Activated CD8-positive, alpha-beta memory T cell treated with anti-CD3 and anti-CD28 coated beads for 1 hour (primary cell): ENCODE results near the gene CRMP1.

ENCODE experiments used
- DNase-seq, 2 donors: peaks; one replicate each; pipeline ENCODE4 v3.0.0-alpha.2; 2020; ENCODE audit warnings: low read depth in 1 of 2; ENCODE audit errors: extremely low read depth in 1 of 2

The CRMP1 gene

DNA sequence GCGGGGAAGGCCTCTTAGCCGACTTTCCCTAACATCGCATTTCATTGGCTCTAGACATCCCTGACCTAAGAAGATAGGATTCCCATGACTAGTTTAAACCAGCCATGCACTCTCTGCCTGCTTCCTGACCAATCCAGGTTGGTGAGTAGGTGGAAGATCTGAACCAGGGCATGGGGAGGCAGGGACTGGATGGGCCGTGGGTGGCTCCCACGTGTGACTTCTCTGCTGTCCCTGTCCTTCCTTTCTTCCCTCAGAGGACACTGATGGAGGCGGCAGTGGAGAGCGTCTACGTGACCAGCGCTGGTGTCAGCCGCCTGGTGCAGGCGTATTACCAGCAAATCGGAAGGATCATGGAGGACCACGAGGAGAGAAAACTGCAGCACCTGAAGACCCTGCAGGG lies 91.2 kb downstream of the CRMP1 start:
- no peak for DNase-seq

- DNase-seq: no peak
These were observed 92.4 kb downstream of the CRMP1 start for GRCh38 chr4:5800496-5800895.

DNA sequence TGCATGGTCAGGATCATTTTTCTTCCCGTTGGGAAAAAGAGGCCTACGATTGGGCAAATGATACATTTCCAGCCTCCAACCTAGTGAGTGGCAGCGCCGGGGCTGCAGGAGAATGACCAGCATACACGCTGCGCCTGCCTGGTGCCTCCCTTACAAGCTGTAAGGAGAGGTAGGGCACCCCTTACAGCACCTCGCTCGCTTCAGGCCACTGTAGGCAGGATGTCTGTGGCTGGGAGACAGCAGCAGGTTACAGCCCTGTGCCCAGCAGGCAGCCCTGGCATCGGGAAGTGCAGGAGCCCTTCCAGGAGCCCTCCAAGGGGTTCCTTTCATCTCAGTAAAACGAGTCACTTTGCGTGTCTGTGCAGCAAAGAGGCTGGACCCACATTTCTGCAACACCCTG lies 93.5 kb downstream of the CRMP1 start:
- DNase-seq: no peak

- DNase-seq: no peak
These were observed 93.9 kb downstream of the CRMP1 start for GRCh38 chr4:5798946-5799345.

DNA sequence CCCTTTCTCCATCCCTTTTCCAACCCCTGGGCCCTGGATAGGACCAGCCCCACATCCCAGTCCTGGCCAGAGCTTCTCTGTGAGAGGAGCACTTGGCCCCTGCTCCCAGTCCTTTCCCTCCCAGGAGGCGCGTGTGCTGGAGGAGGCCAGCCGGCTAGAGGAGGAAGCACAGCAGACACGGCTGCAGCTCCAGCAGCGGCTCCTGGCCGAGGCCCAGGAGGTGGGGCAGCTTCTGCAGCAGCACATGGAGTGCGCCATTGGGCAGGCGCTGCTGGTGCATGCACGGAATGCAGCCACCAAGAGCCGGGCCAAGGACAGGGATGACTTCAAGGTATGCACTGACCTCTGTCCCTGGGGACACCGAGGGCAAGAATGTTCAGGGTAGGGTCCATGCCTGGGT lies 94.4 kb downstream of the CRMP1 start:
- DNase-seq: no peak

DNA sequence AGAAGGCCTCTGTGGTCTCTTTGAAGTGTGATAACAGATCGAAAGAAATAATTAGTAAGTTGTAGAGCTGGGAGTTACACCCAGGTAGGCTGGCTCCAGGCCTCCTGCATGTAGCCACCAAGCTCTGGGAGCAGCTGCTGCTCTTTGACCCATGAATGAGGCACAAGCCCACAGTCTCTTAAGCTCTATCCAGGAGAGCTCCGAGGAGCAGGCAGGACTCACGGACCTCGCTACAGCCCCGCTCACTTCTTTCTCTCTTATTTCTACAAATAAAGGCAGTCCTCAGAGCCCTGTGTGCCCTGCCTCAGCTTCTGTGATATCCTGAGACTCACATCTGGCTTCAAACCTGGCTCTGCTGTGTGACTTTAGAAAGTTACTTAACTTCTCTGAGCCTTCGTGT lies 95.0 kb downstream of the CRMP1 start:
- DNase-seq: no peak

DNA sequence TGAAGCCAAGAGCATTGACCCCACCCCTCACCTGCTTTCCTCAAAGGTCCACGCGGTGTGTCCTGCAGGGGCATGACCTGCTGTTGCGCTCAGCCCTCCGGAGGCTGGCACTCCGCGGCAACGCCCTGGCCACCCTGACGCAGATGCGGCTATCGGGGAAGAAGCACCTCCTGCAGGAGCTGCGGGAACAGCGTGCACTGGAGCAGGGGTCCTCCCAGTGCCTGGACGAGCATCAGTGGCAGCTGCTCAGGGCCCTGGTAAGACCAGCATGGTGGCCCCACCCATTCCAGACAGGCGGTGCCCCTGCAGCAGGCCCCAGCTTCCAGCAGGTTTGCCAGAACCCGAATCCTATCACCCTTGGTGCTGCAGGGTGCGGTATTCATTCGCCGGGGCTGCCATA lies 95.9 kb downstream of the CRMP1 start:
- DNase-seq: no peak

GRCh38 chr4:5795580-5795979 lies 97.3 kb downstream of the CRMP1 start:
- DNase-seq: no peak

- DNase-seq: no peak
These were observed 99.4 kb downstream of the CRMP1 start for GRCh38 chr4:5793514-5793913.

- DNase-seq: no peak
These were observed 101.2 kb downstream of the CRMP1 start for GRCh38 chr4:5791654-5792053.

DNA sequence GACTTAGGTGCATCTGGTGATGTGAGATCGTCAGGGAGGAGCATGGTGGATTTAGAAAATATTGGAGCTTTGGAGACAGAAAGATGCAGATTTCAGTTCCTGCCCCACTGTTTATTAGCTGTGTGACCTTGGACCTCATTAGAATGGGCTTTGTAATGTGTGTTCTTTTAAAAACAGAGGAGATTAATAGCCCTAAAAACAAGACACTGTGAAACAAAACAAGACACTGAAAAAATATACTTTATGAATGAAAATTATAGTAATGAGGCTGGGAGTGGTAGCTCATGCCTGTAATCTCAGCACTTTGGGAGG lies 102.4 kb downstream of the CRMP1 start:
- no peak for DNase-seq

GRCh38 chr4:5789141-5789540 lies 103.7 kb downstream of the CRMP1 start:
- no peak for DNase-seq

DNA sequence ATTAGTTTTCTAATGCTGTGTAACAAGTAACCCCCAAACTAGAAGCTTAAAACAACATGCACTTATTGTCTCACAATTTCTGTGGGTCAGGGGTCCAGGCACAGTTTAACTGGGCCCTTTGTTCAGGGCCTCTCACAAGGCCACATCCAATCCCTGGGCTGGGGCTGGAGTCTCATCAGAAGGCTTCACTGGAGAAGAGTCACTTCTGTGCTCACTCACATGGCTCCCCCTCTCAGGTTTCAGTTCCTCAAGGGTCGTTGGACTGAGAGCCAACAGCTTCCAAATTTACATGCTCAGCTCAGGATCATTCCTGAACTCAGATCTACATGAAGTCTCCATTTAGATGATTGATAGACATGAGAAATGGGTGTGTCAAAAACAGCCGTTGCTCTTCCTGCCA lies 104.7 kb downstream of the CRMP1 start:
- DNase-seq: no peak

GRCh38 chr4:5787311-5787710 lies 105.6 kb downstream of the CRMP1 start:
- DNase-seq: no peak

- no peak for DNase-seq
These were observed 106.8 kb downstream of the CRMP1 start for GRCh38 chr4:5785806-5786680.

DNA sequence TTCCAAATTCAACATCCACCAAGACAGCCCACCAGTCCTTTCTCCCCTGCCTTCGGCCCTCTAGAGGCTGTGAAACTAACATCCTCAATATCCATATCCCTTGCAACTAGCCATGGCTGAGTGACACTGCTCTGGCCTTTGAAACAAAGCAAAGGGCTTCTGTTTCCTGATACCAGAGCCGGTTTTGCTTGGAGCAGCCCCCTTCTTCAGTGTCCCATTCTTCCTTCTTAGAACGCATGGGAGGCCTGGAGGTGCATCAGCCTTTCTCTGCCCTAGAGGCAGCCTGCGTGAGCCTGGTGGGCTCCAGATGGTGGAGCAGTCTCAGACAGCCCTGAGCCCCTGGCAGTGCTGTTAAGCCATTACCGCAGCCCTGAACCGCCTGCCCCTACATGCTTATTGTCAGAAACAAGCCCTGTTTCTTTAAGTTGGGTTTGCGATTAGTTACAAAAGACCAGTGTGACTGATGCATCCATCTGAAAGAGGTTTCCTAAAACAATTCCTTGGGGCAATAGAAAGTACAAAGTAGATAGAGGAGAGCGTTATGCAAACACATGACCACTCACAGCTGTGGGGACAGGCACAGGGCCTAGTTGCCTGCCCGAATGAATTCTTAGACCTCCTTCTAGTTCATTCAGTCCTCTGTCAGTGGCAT lies 107.8 kb downstream of the CRMP1 start:
- DNase-seq: no peak

DNA sequence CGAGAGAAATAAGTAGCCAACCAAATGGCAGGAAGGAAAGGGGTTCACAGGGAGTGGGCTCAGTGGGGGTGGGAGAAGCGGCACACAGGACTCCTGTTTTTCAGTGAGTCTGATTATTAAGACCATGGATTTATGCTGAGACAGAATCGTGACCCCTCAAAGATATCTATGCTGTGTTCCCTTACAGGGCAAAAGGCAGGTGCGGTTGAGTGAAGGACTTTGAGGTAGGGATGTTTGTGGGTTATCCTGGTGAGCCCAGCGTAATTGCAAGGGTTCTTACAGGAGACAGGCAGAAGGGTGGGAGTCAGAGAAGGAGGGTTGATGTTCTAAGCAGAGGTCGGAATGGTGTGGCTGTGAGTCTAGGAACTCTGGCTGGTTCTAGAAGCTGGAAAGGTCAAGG lies 108.9 kb downstream of the CRMP1 start:
- DNase-seq: no peak

DNA sequence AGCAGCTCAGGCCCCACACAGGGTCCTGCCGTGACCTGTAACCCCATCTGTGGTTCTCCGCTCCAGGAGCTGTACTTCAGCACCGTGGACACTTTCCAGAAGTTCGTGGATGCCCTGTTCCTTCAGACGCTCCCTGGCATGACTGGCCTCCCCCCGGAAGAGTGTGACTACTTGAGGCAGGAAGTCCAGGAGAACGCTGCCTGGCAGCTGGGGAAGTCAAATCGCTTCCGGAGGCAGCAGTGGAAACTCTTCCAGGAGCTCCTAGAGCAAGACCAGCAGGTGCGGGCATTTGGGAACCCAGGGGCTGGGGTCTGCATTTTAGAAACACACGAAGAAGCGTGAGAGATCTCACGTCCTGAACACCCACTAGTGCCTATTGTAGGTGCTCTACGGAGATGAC lies 109.4 kb downstream of the CRMP1 start:
- DNase-seq: no peak

DNA sequence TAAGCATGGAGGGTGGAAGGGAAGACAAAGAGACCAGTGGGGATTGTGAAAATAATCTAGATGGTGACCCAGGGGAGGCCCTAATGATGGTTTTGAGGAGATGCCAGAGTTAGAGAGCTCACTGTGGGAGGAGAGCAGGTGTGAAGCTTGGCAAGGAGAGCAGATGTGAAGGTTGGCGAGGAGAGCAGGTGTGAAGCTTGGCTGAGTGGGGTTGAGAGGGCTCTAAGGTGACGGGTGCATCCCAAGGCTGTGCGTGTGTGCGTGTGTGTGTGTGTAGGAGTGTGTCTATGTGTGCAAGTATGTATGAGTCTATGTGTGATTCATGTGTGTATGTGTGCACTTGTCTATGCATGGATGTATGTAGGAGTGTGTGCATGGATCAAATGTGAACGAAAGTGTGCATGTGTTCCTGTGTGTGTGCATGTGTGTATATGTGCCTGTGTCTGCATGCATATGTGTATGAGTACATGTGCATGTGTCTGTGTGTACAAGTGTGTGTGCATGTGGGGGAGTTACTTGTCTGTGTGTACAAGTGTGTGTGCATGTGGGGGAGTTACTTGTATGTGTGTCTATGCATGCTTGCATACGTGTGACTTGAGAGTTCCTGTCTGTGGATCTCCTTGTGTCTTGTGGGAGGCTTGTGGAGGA lies 109.9 kb downstream of the CRMP1 start:
- DNase-seq: no peak

DNA sequence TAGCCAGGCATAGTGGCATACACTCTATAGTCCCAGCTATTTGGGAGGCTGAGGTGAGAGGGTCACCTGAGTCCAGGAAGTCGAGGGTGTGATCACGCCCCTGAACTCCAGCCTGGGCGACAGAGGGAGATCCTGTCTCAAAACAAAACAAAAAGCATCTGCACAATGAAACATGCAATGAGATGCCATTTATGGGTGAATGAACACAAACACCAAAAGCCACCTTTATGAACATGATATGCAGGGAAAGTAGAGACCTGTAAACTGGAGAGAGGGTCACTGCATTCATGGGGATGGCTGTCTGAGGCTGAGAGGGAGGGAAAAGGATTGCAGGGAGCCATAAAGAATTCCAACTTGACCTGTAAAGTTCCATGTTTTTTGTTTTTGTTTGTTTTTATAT lies 111.2 kb downstream of the CRMP1 start:
- DNase-seq: no peak

DNA sequence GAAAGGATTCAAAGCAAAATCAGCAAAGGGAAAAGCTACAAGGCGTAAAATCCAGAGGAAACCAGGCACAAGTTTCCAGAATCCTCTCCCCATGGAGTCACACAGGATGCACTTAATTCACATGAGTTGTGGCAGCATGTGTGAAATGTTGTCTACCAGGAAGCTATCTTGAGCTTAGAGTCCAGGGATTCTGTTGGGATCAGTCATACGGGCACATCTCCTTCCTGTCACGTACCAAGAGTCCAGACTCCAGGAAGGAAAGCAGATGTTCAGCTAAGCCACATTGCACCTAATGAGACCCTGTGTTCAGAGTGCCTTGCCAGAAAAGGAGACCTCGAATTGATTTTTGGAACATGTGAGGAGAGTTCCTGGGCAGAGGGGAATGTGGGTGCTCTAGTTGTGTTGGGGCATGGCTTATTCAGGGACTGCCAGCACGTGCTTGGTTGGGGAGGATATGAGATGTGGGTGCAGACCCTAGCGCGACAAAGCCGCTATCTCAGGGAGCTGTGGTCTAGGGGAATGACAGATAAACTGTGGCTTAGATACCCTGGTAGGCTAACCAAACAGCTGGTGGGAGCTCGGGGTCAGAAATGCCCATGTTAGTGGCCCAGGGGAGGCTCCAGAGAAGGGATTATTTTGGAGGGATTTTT lies 111.9 kb downstream of the CRMP1 start:
- no peak for DNase-seq

- DNase-seq: no peak
These were observed 116.4 kb downstream of the CRMP1 start for GRCh38 chr4:5776510-5776909.
